Testis (tissue), 2 donors: ENCODE data around the gene C20orf96.

Experiments used
- CTCF ChIP-seq, 3 experiments: fragments of 450-650 bp in 2 of 3; fragments of 200-600 bp in 1 of 3; sonication (generic) in 1 of 3; IDR thresholded peaks; one replicate each; pipeline ENCODE4 v1.5.1; 2016 to 2019; ENCODE audit warnings: antibody characterized with exemption in 3 of 3, mild to moderate bottlenecking in 2 of 3, moderate library complexity in 1 of 3
- POLR2A ChIP-seq: fragments of 450-650 bp; IDR thresholded peaks from one replicate; pipeline ENCODE4 v1.6.1; 2017; ENCODE audit warnings: antibody characterized with exemption, mild to moderate bottlenecking, moderate library complexity

GRCh38 chr20:242905-243304 is 47.6 kb downstream of the C20orf96 start:
- TF ChIP-seq CTCF (IDR thresholded peaks at IDR 0.05) (no peak), POLR2A (no peak)
